VCaP (cell line): ENCODE measurements around the gene SIN3A.

Experiments
- H3K27ac ChIP-seq: fragments of 450-650 bp; 2 replicates; pipeline ENCODE4 v1.5.1; 2017
- CTCF ChIP-seq: fragments of 450-650 bp; conservative IDR thresholded peaks from 2 replicates; pipeline ENCODE4 v1.5.1; 2017; ENCODE audit warnings: mild to moderate bottlenecking, moderate library complexity

The SIN3A gene

GRCh38 chr15:75357976-75358673 is 93.4 kb downstream of the SIN3A start:
- H3K27ac ChIP-seq: no peak overlapping the region
- no peak for TF ChIP-seq CTCF

GRCh38 chr15:75356517-75356916 is 95.0 kb downstream of the SIN3A start:
- no peak for TF ChIP-seq CTCF
- H3K27ac ChIP-seq: no peak overlapping the region

GRCh38 chr15:75356006-75356405 is 95.5 kb downstream of the SIN3A start:
- TF ChIP-seq CTCF: no peak
- H3K27ac ChIP-seq: no peak overlapping the region

GRCh38 chr15:75355369-75355768 is 96.1 kb downstream of the SIN3A start:
- no peak overlapping the region for H3K27ac ChIP-seq
- TF ChIP-seq CTCF: no peak

GRCh38 chr15:75354454-75354853 is 97.0 kb downstream of the SIN3A start:
- H3K27ac ChIP-seq: no peak overlapping the region

GRCh38 chr15:75353604-75354003 is 97.9 kb downstream of the SIN3A start:
- no peak overlapping the region for H3K27ac ChIP-seq
- TF ChIP-seq CTCF: no peak

More at GRCh38 chr15:75354454-75354853, 97.0 kb downstream of the SIN3A start:
- no peak for TF ChIP-seq CTCF

- no peak for TF ChIP-seq CTCF
- H3K27ac ChIP-seq: no peak overlapping the region
Observed at GRCh38 chr15:75352186-75353080, 99.1 kb downstream of the SIN3A start.
